ENCODE data around the gene PIGH.
A peak's percentile ranks its signal among the peaks of the same experiment; 100 is the strongest.

Gene PIGH

GRCh38 chr14:67557118-67557517 is 43.0 kb downstream of the PIGH start:
- no peak overlapping the region for H3K4me2 ChIP-seq (ENCODE audit: insufficient read depth, low read length, poor library complexity, severe bottlenecking)
- no peak overlapping the region for H3K23ac ChIP-seq (ENCODE audit: low read depth, low read length, poor library complexity)
- no peak overlapping the region for H3K4ac ChIP-seq (ENCODE audit: low read length)
- H3K4me3 ChIP-seq (ENCODE audit: low read length in 2 of 2) = no peak overlapping the region
- peaks cover 0 to under 1% of the 10 kb centered on the region in 2 donors for H3K36me3 ChIP-seq (replicated peaks in 1 of 2; ENCODE audit: control insufficient read depth in 2 of 2, insufficient read depth in 2 of 2, low read length in 2 of 2)
- H3K27ac ChIP-seq (replicated peaks; ENCODE audit: low read length) = no peak overlapping the region
- H2BK5ac ChIP-seq (ENCODE audit: low read length) = no peak overlapping the region
- peaks cover 0 to 2% of the 10 kb centered on the region in 2 donors for H3K4me1 ChIP-seq (ENCODE audit: control insufficient read depth in 2 of 2, insufficient read depth in 1 of 2, low read depth in 1 of 2, low read length in 2 of 2)
- no peak overlapping the region for H4K8ac ChIP-seq (ENCODE audit: low read depth, low read length)
- no peaks in the 10 kb centered on the region for H3K27me3 ChIP-seq (ENCODE audit: control insufficient read depth in 3 of 3, insufficient read depth in 3 of 3, low read depth in 1 of 3, low read length in 3 of 3)
- no peak overlapping the region for H3K14ac ChIP-seq (ENCODE audit: low read length)
- no CpG with 5 or more reads among the region's 7 CpGs for WGBS, 2 donors (ENCODE audit: extremely low coverage in 2 of 2, insufficient read length in 2 of 2, insufficient replicate concordance in 1 of 2)
- H2BK12ac ChIP-seq (ENCODE audit: low read length) = no peak overlapping the region
- no peak overlapping the region for H2AFZ ChIP-seq (ENCODE audit: low read length)
- H2AK5ac ChIP-seq (ENCODE audit: low read depth, low read length) = no peak overlapping the region
- DNase-seq (ENCODE audit: low spot score) = no peak
- no peak overlapping the region for H2BK120ac ChIP-seq (ENCODE audit: low read depth, low read length)
- H3K9ac ChIP-seq (ENCODE audit: low read depth, low read length, poor library complexity) = no peak overlapping the region
- H3K79me1 ChIP-seq (ENCODE audit: low read depth, low read length) = peaks cover 2% of the 10 kb centered on the region
- H3K18ac ChIP-seq (ENCODE audit: low read length) = no peak overlapping the region
- H2BK15ac ChIP-seq (ENCODE audit: low read length) = no peak overlapping the region
- no peaks in the 10 kb centered on the region for H3K9me3 ChIP-seq (replicated peaks in 1 of 2; ENCODE audit: control insufficient read depth in 2 of 2, insufficient read depth in 1 of 2, low read depth in 1 of 2, low read length in 2 of 2)
- H4K91ac ChIP-seq (ENCODE audit: low read depth, low read length, poor library complexity) = no peak overlapping the region

- WGBS, 2 donors (ENCODE audit: extremely low coverage in 2 of 2, insufficient read length in 2 of 2, insufficient replicate concordance in 1 of 2) = no CpG with 5 or more reads among the region's 2 CpGs
- Histone ChIP-seq H3K36me3 (replicated peaks in 1 of 2; ENCODE audit: control insufficient read depth in 2 of 2, insufficient read depth in 2 of 2, low read length in 2 of 2) (no peaks in the 10 kb centered on the region), H3K4me1 (ENCODE audit: control insufficient read depth in 2 of 2, insufficient read depth in 1 of 2, low read depth in 1 of 2, low read length in 2 of 2) (peaks cover 0 to 2% of the 10 kb centered on the region in 2 donors), H4K8ac (ENCODE audit: low read depth, low read length) (no peak overlapping the region), H2BK12ac (ENCODE audit: low read length) (no peak overlapping the region), H3K23ac (ENCODE audit: low read depth, low read length, poor library complexity) (no peak overlapping the region), H2AFZ (ENCODE audit: low read length) (no peak overlapping the region), H3K27ac (replicated peaks; ENCODE audit: low read length) (no peak overlapping the region), H3K4me3 (ENCODE audit: low read length in 2 of 2) (no peak overlapping the region), H3K27me3 (ENCODE audit: control insufficient read depth in 3 of 3, insufficient read depth in 3 of 3, low read depth in 1 of 3, low read length in 3 of 3) (no peaks in the 10 kb centered on the region), H3K9ac (ENCODE audit: low read depth, low read length, poor library complexity) (no peak overlapping the region), H3K79me1 (ENCODE audit: low read depth, low read length) (no peaks in the 10 kb centered on the region), H3K18ac (ENCODE audit: low read length) (no peak overlapping the region), H3K4me2 (ENCODE audit: insufficient read depth, low read length, poor library complexity, severe bottlenecking) (no peak overlapping the region), H2AK5ac (ENCODE audit: low read depth, low read length) (no peak overlapping the region), H3K14ac (ENCODE audit: low read length) (no peak overlapping the region), H2BK15ac (ENCODE audit: low read length) (no peak overlapping the region), H3K9me3 (replicated peaks in 1 of 2; ENCODE audit: control insufficient read depth in 2 of 2, insufficient read depth in 1 of 2, low read depth in 1 of 2, low read length in 2 of 2) (no peaks in the 10 kb centered on the region), H2BK5ac (ENCODE audit: low read length) (no peak overlapping the region), H3K4ac (ENCODE audit: low read length) (no peak overlapping the region), H2BK120ac (ENCODE audit: low read depth, low read length) (no peak overlapping the region), H4K91ac (ENCODE audit: low read depth, low read length, poor library complexity) (no peak overlapping the region)
- no peak for DNase-seq (ENCODE audit: low spot score)
Measured at GRCh38 chr14:67556671-67557070, 43.4 kb downstream of the PIGH start.

GRCh38 chr14:67555518-67556090 is 44.5 kb downstream of the PIGH start:
- Histone ChIP-seq H2AFZ (ENCODE audit: low read length) (no peak overlapping the region), H3K4me3 (ENCODE audit: low read length in 2 of 2) (no peak overlapping the region), H3K79me1 (ENCODE audit: low read depth, low read length) (no peaks in the 10 kb centered on the region), H3K36me3 (replicated peaks in 1 of 2; ENCODE audit: control insufficient read depth in 2 of 2, insufficient read depth in 2 of 2, low read length in 2 of 2) (no peaks in the 10 kb centered on the region), H3K4me2 (ENCODE audit: insufficient read depth, low read length, poor library complexity, severe bottlenecking) (no peak overlapping the region), H3K27ac (replicated peaks; ENCODE audit: low read length) (no peak overlapping the region), H2BK5ac (ENCODE audit: low read length) (no peak overlapping the region), H3K23ac (ENCODE audit: low read depth, low read length, poor library complexity) (no peak overlapping the region), H2BK120ac (ENCODE audit: low read depth, low read length) (no peak overlapping the region), H3K18ac (ENCODE audit: low read length) (no peak overlapping the region), H2AK5ac (ENCODE audit: low read depth, low read length) (no peak overlapping the region), H3K14ac (ENCODE audit: low read length) (no peak overlapping the region), H4K91ac (ENCODE audit: low read depth, low read length, poor library complexity) (no peak overlapping the region), H3K9ac (ENCODE audit: low read depth, low read length, poor library complexity) (no peak overlapping the region), H3K27me3 (ENCODE audit: control insufficient read depth in 3 of 3, insufficient read depth in 3 of 3, low read depth in 1 of 3, low read length in 3 of 3) (no peaks in the 10 kb centered on the region), H3K4me1 (ENCODE audit: control insufficient read depth in 2 of 2, insufficient read depth in 1 of 2, low read depth in 1 of 2, low read length in 2 of 2) (peaks cover 0 to 2% of the 10 kb centered on the region in 2 donors), H3K9me3 (replicated peaks in 1 of 2; ENCODE audit: control insufficient read depth in 2 of 2, insufficient read depth in 1 of 2, low read depth in 1 of 2, low read length in 2 of 2) (no peaks in the 10 kb centered on the region), H2BK15ac (ENCODE audit: low read length) (no peak overlapping the region), H2BK12ac (ENCODE audit: low read length) (no peak overlapping the region), H4K8ac (ENCODE audit: low read depth, low read length) (no peak overlapping the region), H3K4ac (ENCODE audit: low read length) (no peak overlapping the region)
- no peak for DNase-seq (ENCODE audit: low spot score)
- no CpG with 5 or more reads among the region's 11 CpGs for WGBS, 2 donors (ENCODE audit: extremely low coverage in 2 of 2, insufficient read length in 2 of 2, insufficient replicate concordance in 1 of 2)

GRCh38 chr14:67554341-67554740 is 45.7 kb downstream of the PIGH start:
- no CpG with 5 or more reads among the region's 7 CpGs for WGBS, 2 donors (ENCODE audit: extremely low coverage in 2 of 2, insufficient read length in 2 of 2, insufficient replicate concordance in 1 of 2)
- Histone ChIP-seq H3K14ac (ENCODE audit: low read length) (no peak overlapping the region), H3K18ac (ENCODE audit: low read length) (peak overlapping the region; percentile 6)

More at GRCh38 chr14:67554341-67554740, 45.7 kb downstream of the PIGH start:
- Histone ChIP-seq H3K79me1 (ENCODE audit: low read depth, low read length) (no peaks in the 10 kb centered on the region), H2AFZ (ENCODE audit: low read length) (no peak overlapping the region), H3K36me3 (replicated peaks in 1 of 2; ENCODE audit: control insufficient read depth in 2 of 2, insufficient read depth in 2 of 2, low read length in 2 of 2) (no peaks in the 10 kb centered on the region), H4K8ac (ENCODE audit: low read depth, low read length) (no peak overlapping the region), H3K9ac (ENCODE audit: low read depth, low read length, poor library complexity) (no peak overlapping the region), H2BK120ac (ENCODE audit: low read depth, low read length) (no peak overlapping the region), H3K4me3 (ENCODE audit: low read length in 2 of 2) (peak overlapping the region in 1 of 2 donors; percentile 29), H3K27ac (replicated peaks; ENCODE audit: low read length) (no peak overlapping the region), H2BK15ac (ENCODE audit: low read length) (no peak overlapping the region), H2AK5ac (ENCODE audit: low read depth, low read length) (no peak overlapping the region), H3K4me1 (ENCODE audit: control insufficient read depth in 2 of 2, insufficient read depth in 1 of 2, low read depth in 1 of 2, low read length in 2 of 2) (no peaks in the 10 kb centered on the region), H2BK12ac (ENCODE audit: low read length) (no peak overlapping the region), H3K4me2 (ENCODE audit: insufficient read depth, low read length, poor library complexity, severe bottlenecking) (no peak overlapping the region), H2BK5ac (ENCODE audit: low read length) (no peak overlapping the region), H3K27me3 (ENCODE audit: control insufficient read depth in 3 of 3, insufficient read depth in 3 of 3, low read depth in 1 of 3, low read length in 3 of 3) (no peaks in the 10 kb centered on the region), H3K9me3 (replicated peaks in 1 of 2; ENCODE audit: control insufficient read depth in 2 of 2, insufficient read depth in 1 of 2, low read depth in 1 of 2, low read length in 2 of 2) (no peaks in the 10 kb centered on the region), H3K4ac (ENCODE audit: low read length) (no peak overlapping the region), H4K91ac (ENCODE audit: low read depth, low read length, poor library complexity) (no peak overlapping the region), H3K23ac (ENCODE audit: low read depth, low read length, poor library complexity) (no peak overlapping the region)
- DNase-seq (ENCODE audit: low spot score) = no peak
